IPS-18a (cell line): ENCODE data around the gene ZNF25.
"Not testable (repeated sequence)": the region's sequence is repeated elsewhere in the genome, so short reads cannot be mapped to it uniquely, and the experiment has no call there.

Source experiments
- H3K27ac ChIP-seq: one replicate; pipeline ENCODE4 v1.5.1; 2013; ENCODE audit warnings: low read length
- H3K27me3 ChIP-seq: one replicate; pipeline ENCODE4 v1.6.1; 2013; ENCODE audit warnings: mild to moderate bottlenecking, low read length; ENCODE audit not compliant: control insufficient read depth, insufficient read depth
- H3K36me3 ChIP-seq: one replicate; pipeline ENCODE4 v1.6.1; 2013; ENCODE audit warnings: low read depth, low read length; ENCODE audit not compliant: control insufficient read depth
- H3K4me1 ChIP-seq: one replicate; pipeline ENCODE4 v1.6.1; 2013; ENCODE audit warnings: low read depth, low read length; ENCODE audit not compliant: control insufficient read depth
- H3K4me3 ChIP-seq: one replicate; pipeline ENCODE4 v1.5.1; 2013; ENCODE audit warnings: low read length
- H3K9ac ChIP-seq: one replicate; pipeline ENCODE4 v1.6.1; 2013; ENCODE audit warnings: mild to moderate bottlenecking, low read length, moderate library complexity
- H3K9me3 ChIP-seq: one replicate; pipeline ENCODE4 v1.6.1; 2013; ENCODE audit warnings: low read depth, low read length; ENCODE audit not compliant: control insufficient read depth

ZNF25 gene

DNA sequence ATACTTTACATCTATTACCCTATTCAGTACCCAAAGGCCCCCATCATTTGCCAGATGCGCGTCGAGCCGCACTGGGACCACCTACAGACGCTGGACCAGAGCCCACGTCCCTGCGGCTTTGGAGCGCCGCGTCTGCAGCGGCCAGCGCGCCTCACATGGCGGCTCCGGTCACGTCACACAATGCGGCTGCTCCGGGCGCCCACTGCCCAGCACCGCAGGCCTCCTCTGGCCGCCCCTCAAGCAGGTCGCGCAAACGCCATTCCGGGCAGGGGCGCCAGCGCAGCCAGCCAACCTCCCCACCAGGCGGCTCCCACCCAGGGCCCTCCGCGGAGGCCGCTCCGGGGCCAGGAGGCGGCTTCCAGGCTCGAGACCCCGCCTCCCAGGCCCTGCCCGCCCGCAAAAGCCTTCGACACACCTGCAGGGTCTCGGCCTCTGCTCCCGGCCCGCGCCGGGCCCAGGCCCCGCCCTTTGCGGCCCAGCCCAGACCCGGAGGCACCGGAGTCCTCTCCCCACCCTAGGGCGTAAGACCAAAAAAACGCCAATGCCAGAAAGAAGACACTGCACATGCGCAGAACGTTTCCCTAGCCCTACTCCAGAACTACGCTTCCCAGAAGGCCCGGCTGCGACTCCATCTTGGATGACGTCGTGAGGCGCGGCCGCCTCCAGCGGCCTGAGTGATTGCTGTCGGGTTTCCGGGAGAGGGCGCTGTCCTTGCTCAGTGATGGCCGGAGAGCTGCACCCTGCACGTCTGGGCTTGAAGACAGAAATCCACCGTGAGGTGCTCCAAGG, at the start of gene ZNF25:
TSS of gene ZNF25 (minus strand) at position 557 of the 789 bp plus-strand sequence. CDS start 4,925 bp downstream, outside the sequence.
- Histone ChIP-seq H3K4me1 (peaks cover 9% of the 10 kb centered on the region), H3K27ac (peak within 1 kb of the TSS; percentile 52), H3K9ac (peak within 1 kb of the TSS; percentile 74), H3K27me3 (no peaks in the 10 kb centered on the region), H3K36me3 (no peaks in the 10 kb centered on the region), H3K9me3 (no peaks in the 10 kb centered on the region), H3K4me3 (peak within 1 kb of the TSS; percentile 89)

DNA sequence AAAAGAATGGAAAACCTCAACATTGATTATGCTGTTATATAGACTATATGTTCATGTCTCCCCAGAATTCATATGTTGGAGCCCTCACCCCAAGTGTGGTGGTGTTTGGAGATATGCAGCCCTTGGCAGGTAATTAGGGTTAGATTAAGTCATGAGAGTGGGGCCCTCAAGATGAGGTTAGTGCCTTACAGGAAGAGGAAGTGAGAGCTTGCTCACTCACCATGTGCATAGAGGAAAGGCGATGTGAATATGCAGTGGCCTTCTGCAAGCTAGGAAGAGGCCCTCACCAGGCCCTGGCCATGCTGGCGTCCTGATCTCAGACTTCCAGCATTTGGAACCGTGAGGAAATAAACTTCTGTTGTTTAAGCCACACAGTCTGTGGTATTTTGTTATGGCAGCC, 48.8 kb upstream of the ZNF25 start:
- no peak overlapping the region for H3K27ac ChIP-seq
- H3K9me3 ChIP-seq: no peaks in the 10 kb centered on the region

GRCh38 chr10:38019124-38019523, 42.7 kb upstream of the ZNF25 start:
- not testable (repeated sequence) for H3K27me3 ChIP-seq, H3K9ac ChIP-seq, H3K4me3 ChIP-seq, H3K27ac ChIP-seq, H3K4me1 ChIP-seq, H3K9me3 ChIP-seq
- peaks cover 81% of the 10 kb centered on the region for H3K36me3 ChIP-seq

More for the DNA sequence above, 48.8 kb upstream of the ZNF25 start:
- peaks cover 57% of the 10 kb centered on the region for H3K36me3 ChIP-seq
- H3K4me3 ChIP-seq: no peak overlapping the region
- no peak overlapping the region for H3K9ac ChIP-seq
- no peaks in the 10 kb centered on the region for H3K4me1 ChIP-seq
- H3K27me3 ChIP-seq: no peaks in the 10 kb centered on the region

GRCh38 chr10:38016354-38016753, 39.9 kb upstream of the ZNF25 start:
- Histone ChIP-seq H3K4me1 (peaks cover 5% of the 10 kb centered on the region), H3K9me3 (no peaks in the 10 kb centered on the region), H3K9ac (no peak overlapping the region), H3K27ac (no peak overlapping the region), H3K4me3 (no peak overlapping the region), H3K36me3 (peaks cover 65% of the 10 kb centered on the region), H3K27me3 (no peaks in the 10 kb centered on the region)

GRCh38 chr10:38010119-38010903, 33.9 kb upstream of the ZNF25 start, which contains the start of gene ZNF33A:
TSS of gene ZNF33A (plus strand) at chr10:38010675. CDS start at chr10:38012342, 1,667 bp downstream.
- Histone ChIP-seq H3K9ac (peak within 1 kb of the TSS; percentile 90), H3K4me1 (peaks cover 5% of the 10 kb centered on the region), H3K27me3 (no peaks in the 10 kb centered on the region), H3K36me3 (peaks cover 14% of the 10 kb centered on the region), H3K9me3 (no peaks in the 10 kb centered on the region), H3K4me3 (peak within 1 kb of the TSS; percentile 91), H3K27ac (peak within 1 kb of the TSS; percentile 90)

GRCh38 chr10:38007991-38008390, 31.5 kb upstream of the ZNF25 start:
- Histone ChIP-seq H3K9me3 (no peaks in the 10 kb centered on the region), H3K36me3 (no peaks in the 10 kb centered on the region), H3K4me3 (no peak overlapping the region), H3K9ac (no peak overlapping the region), H3K27me3 (no peaks in the 10 kb centered on the region), H3K27ac (no peak overlapping the region), H3K4me1 (peaks cover 5% of the 10 kb centered on the region)

DNA sequence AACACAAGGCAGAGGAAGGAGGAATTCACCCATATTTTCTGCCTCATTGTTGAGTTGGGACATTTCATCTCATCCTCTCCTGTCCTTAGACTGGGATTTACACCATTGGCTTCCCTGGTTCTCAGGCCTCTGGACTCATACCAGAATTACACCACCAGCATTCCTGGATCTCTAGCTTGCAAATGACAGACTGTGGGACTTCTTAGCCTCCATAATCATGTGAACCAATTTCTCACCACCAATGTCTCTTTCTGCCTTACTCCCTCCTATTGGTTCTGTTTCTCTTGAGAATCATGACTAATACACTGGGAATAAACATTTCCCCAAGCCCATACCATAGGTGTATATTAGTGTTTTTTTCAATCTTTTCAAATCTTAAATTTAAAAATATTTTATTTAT, 31.1 kb upstream of the ZNF25 start:
- no peaks in the 10 kb centered on the region for H3K27me3 ChIP-seq
- H3K4me1 ChIP-seq: peaks cover 5% of the 10 kb centered on the region
- H3K4me3 ChIP-seq: no peak overlapping the region
- no peaks in the 10 kb centered on the region for H3K9me3 ChIP-seq
- H3K9ac ChIP-seq: no peak overlapping the region
- no peak overlapping the region for H3K27ac ChIP-seq
- no peaks in the 10 kb centered on the region for H3K36me3 ChIP-seq

- Histone ChIP-seq H3K27me3 (no peaks in the 10 kb centered on the region), H3K27ac (no peak overlapping the region), H3K4me3 (no peak overlapping the region), H3K4me1 (no peaks in the 10 kb centered on the region), H3K9ac (no peak overlapping the region), H3K9me3 (peaks cover 3% of the 10 kb centered on the region), H3K36me3 (no peaks in the 10 kb centered on the region)
Measured at GRCh38 chr10:38003588-38003987, 27.1 kb upstream of the ZNF25 start.

DNA sequence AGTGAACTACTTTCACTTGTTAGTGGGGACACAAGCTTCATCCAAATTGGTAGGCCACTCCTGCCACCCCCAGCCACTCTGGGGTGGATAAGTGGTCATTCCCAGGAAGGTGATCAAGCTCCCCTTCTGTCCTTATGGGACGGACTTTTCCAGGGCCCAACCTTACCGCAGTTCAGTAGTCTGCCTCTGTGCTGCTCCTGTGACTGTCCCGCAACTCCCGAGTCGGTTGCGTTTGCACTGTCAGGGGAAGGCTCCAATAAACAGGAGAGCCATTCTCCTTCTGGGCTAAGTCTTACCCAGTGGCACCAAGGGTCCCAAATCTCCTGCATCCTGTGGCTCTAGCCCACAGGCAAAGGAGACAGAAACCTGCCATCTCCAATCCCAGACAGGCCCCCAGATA, 26.6 kb upstream of the ZNF25 start:
- no peak overlapping the region for H3K9ac ChIP-seq
- H3K27me3 ChIP-seq: no peaks in the 10 kb centered on the region
- peaks cover 3% of the 10 kb centered on the region for H3K9me3 ChIP-seq
- no peaks in the 10 kb centered on the region for H3K4me1 ChIP-seq
- no peak overlapping the region for H3K4me3 ChIP-seq
- H3K36me3 ChIP-seq: no peaks in the 10 kb centered on the region
- H3K27ac ChIP-seq: no peak overlapping the region

DNA sequence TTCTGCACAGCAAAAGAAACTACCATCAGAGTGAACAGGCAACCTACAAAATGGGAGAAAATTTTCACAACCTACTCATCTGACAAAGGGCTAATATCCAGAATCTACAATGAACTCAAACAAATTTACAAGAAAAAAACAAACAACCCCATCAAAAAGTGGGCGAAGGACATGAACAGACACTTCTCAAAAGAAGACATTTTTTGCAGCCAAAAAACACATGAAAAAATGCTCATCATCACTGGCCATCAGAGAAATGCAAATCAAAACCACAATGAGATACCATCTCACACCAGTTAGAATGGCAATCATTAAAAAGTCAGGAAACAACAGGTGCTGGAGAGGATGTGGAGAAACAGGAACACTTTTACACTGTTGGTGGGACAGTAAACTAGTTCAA, 24.0 kb upstream of the ZNF25 start:
- not testable (repeated sequence) for H3K4me1 ChIP-seq, H3K4me3 ChIP-seq, H3K9me3 ChIP-seq, H3K36me3 ChIP-seq, H3K27ac ChIP-seq, H3K27me3 ChIP-seq, H3K9ac ChIP-seq

GRCh38 chr10:37998920-37999319, 22.5 kb upstream of the ZNF25 start:
- H3K9me3 ChIP-seq, H3K4me3 ChIP-seq, H3K36me3 ChIP-seq, H3K27ac ChIP-seq, H3K4me1 ChIP-seq, H3K27me3 ChIP-seq, H3K9ac ChIP-seq: not testable (repeated sequence)
